HG02610 (cell line): ENCODE measurements around the gene ACTR2.
"Not testable (repeated sequence)": the region's sequence is repeated elsewhere in the genome, so short reads cannot be mapped to it uniquely, and the experiment has no call there.

ENCODE experiments used
- ATAC-seq: cut with Tn5 transposase; IDR thresholded peaks from one replicate; pipeline ENCODE4 v1.9.1; 2021; ENCODE audit warnings: mild to moderate bottlenecking, moderate library complexity; ENCODE audit not compliant: unreplicated experiment

The ACTR2 gene

DNA sequence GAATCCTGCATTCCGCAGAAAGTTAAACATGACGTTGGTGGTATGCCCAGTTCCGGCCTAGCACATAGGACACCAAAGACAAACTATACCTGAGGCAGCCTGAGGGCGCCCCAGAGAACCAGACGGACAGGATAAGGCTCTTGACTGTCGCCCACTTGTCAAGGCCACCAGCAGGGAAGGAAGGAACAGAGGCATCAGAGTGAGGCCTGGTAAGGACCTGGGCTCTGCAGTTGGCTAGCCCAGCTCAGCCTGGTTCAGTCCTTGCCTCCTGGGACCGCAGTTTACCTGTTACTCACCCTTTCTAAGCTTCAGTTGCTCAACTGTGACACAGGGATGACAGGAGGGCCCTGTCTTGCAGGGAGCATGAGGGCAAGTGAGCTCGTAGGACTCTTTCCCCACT, 82.1 kb downstream of the ACTR2 start:
- ATAC-seq, result no peak

DNA sequence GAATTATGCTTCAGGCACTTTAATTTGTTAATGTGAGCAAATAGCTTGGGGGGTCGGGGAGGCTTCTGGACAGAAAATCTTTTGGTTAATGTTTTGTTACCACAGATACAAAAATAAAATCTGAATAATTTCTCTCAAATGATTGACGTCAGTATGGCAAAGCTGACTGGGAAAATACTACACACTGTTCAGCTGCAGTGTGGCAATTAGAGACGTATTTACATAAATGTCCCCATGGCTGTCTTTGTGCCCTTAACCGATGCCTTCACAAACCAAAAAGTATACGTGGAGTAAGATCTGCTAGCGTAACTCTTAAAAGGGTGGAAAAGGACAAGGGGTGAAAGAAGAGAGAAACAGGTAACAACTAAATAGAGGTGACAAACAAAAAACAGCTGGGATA, 83.4 kb downstream of the ACTR2 start:
- no peak for ATAC-seq

DNA sequence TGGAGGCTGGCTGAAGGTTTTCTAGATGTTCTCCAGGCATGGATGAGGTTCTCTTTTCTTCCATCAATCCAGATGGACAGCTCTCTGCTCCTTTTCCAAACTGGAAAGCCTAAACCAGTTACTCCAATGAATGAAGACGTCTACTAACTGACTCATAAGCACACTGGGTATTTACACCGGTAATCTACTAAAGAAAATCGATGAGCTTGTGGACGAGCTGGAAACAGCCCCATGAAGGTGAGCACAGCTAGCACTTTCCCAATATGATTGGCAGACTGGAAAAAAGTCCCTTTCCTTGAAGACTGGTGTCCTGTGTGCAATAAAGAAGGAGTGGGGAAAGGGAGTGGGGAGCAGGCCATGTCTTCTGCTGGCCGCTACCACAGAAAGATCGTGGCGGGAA, 84.0 kb downstream of the ACTR2 start:
- no peak for ATAC-seq

DNA sequence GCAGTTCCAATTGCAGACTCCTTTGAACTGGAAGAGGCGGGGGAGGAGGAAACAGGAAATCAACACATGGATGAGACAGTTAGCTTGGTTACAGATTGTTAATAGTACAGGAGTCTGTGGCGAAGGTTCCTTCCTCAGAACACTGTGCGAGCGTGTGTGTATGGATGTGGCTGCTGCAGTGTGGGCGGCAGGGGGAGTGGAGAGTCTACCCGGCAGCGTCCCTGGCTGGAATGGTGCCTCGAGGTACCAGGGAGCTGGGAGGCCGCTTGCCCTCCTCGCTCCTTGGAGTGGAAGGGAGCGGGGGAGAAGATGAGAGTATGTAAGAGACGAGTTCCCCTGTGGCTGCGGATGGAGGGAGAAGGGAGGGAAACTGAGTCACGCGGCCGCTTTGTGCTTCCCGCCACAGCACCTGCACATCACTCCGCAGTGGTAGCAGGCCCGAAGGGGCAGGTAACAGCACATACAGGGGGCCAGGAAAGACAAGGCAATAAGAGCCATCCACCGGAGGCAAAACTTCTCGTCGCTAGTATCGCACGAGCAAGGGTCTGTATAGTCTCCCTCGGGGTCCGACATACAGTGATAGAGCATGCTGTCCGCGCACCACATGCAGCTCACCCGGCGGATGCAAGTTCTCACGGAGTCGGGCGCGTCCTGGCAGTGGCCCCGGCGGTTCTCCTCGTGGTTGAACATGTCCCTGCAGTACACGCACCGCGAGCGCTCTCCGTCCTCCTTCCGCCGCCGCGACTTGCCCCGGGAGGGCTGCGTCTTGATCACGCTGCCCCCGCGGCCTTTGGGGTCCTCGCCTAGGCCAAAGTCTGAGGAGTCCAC, 85.7 kb downstream of the ACTR2 start:
- ATAC-seq, result no peak

DNA sequence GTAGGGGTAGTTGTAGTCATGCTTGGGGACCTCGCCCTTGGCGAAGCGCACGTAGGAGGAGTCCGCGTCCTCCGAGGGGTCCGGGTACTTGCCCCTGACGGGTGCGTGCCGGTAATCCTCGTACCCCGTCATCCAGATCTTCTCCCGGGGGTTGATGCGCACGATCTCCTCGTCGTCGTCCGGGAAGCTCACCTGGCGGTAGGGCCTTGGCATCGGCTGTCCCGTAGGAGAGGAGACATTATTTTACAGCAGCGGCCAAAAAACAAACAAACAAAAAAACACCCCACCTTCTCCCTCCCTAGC, 86.3 kb downstream of the ACTR2 start:
- ATAC-seq, result no peak

DNA sequence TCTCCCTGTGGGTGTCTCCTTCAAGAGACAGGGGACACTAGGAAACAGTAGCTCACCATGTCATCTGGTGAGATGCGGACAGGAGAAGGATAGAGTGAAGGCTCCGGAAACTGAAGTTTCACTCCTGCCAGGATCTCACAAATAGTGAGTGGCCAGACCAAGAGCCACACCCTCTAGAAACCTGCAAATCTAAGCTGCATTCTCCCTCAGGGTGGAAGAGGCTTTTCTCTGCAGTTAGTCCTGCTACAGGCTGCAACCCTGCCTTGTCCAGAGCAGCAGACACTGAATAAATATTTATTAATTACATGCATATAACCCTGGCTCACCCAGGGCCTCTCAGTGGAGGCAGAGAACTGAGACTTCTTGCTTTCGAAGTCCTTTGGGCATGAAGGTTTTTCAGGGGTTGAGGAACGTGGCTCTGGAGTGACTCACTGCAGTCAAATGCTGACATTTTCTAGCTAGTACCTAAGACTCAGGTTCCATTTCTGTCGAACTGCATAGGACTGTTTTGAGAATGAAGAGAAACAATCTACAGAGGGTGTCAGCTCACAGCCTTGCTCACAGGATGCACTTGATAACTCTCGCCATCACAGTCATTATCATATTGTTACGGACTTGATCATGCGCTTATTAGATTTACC, 87.3 kb downstream of the ACTR2 start:
- ATAC-seq, result no peak

DNA sequence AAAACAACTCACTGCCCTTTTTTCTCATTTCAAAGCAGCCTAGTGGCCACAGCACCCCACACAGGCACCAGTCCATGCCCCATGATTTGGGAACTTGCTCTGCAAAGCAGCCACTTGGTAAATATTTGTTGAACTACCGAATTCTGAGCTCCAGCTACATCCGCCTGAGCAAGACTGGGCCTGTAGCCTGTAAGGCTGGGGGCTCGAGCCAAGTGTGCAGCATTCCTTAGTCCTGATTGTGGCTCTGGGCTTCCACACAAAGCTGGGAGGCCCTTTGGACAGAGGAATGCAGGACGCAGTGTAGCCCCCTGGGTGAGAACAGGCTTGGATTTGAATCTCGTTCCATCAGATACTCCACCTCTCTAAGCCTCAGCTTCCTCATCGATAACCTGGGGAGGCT, 88.4 kb downstream of the ACTR2 start:
- no peak for ATAC-seq

DNA sequence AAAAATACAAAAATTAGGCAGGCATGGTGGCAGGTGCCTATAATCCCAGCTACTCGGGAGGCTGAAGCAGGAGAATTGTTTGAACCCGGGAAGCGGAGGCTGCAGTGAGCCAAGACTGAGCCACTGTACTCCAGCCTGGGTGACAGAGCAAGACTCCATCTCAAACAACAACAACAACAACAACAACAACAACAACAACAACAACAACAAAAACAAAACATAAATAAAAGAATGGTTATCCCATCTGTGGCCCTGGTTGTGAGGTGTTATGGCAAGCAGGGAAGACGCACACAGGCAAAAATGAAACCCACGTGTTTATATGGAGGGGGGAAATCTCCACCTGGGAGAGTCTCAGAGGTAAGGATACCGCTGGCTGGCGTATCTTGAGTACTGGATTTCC, 89.7 kb downstream of the ACTR2 start:
- ATAC-seq, result not testable (repeated sequence)

DNA sequence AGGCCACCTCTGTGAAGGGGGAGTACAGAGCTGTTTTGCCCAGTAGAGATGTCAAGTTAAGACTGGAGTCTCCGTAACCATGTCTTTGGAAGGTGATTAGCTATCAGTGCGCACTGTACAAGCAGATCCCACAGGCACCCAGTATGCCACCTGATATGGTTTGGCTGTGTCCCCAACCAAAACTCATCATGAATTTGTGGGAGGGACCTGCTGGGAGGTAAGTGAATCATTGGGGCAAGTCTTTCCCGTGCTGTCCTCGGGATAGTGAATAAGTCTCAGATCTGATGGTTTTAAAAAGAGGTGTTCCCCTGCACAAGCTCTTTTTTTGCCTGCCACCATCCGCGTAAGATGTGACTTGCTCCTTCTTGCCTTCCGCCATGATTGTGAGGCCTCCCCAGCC, 90.2 kb downstream of the ACTR2 start:
- no peak for ATAC-seq

DNA sequence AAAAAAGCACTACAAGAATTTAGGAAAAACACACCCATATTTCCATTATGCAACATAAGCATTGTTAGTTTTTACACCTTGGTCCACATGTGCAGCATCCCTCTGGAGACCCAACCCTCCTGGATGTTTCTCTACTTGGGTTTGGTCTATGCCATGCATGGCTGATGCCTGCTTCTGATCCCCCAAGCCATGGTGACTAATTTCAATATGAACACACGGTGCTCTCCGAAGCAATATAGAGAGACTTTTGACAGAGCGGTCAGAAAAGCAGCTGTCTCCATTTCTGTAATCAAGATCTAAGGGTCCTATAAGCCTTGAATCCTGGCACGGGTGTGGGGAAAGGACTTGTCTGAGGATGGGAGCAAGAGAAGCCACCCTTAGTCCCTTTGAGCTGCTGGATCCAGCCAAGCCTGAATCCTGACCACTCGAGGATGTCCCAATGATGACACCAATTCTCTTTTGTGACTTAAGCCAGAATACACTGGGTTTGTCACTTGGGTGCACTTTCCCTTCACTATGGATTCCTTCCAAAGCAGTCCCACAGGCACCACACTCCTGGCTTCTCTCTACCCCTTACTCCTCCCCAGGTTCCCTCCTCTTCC, 91.5 kb downstream of the ACTR2 start:
- ATAC-seq, result peak; percentile 47

DNA sequence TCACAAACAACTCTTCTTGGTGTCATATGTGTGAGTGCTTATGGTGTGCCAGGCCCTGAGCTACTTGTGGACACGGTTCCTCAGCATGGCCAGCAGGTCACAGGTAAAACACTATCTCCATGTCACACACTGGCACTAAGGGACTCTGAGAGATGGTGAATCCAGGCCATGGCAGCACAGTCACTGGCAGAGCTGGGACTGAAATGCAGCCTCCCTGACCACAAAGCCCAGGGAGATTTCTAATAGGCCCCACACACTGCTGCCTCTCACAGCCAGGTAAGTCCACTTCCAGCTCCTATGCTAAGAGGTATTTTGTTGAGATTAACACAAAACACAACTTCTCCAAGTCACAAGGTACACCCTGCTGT, 92.0 kb downstream of the ACTR2 start:
- ATAC-seq, result no peak

DNA sequence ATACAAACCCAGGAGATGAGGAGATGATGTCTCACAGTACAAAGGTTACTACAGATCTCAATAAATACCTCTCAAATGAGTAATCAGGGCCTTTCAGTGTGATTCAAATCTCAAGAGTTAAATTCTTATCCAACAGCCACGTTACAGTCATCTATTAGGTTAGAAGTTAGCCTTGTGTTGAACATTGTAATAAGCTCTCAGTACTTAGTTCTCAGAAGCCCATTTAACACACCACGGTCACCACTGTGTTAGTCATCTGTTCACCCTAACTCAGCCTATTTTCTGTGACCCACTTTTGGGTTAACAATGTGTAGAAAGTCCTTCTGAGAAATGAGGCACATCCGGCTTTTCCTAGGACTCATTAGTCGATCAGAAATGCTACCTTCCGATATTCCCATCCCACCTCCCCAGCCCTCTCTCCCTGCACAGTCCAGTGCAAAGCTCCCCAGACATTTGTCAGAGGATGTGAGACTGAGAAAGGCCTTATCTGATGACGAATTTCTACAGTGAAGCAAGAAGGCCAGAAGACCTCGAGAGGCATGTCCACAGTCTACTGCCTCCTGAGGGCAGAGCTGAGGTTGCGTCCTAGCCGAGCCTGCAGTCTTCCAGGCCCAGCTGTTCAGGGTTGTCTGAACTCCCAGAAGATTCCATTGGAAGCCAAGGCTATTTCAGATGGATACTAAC, 92.6 kb downstream of the ACTR2 start:
- peak; percentile 87 for ATAC-seq
